K562 (cell line): Measurements from ENCODE around the gene KLC3. TPM values are rescaled to one million over a fixed set of nuclear protein-coding genes. Genes with fewer than 3 reads are reported as not detected.

Source experiments
- BACH1 ChIP-seq: fragments of 200-800 bp; sonication (Bioruptor generic); IDR thresholded peaks from 2 replicates; pipeline ENCODE4 v1.6.1; 2016; ENCODE audit warnings: missing genetic modification characterization, missing compliant biosample characterization
- BMI1 ChIP-seq: fragments of 150-350 bp; IDR thresholded peaks from 2 replicates; pipeline ENCODE4 v1.6.1; 2014; ENCODE audit warnings: low read length
- CBX3 ChIP-seq, 2 experiments: IDR thresholded peaks; 1 replicate in 1 of 2; 2 replicates in 1 of 2; pipeline ENCODE4 v1.6.1; 2012; ENCODE audit warnings: inconsistent platforms in 2 of 2, low read length in 2 of 2, borderline replicate concordance in 1 of 2, control low read depth in 1 of 2
- CC2D1A ChIP-seq: fragments of 450-650 bp; IDR thresholded peaks from 2 replicates; pipeline ENCODE4 v1.6.1; 2017; ENCODE audit warnings: mild to moderate bottlenecking
- CHD1 ChIP-seq: fragments of 200-600 bp; sonication (generic); IDR thresholded peaks from one replicate; pipeline ENCODE4 v1.6.1; 2012; ENCODE audit warnings: mild to moderate bottlenecking, moderate library complexity, low read length, inconsistent platforms
- CREM ChIP-seq: IDR thresholded peaks from 2 replicates; pipeline ENCODE4 v1.6.1; 2014; ENCODE audit warnings: antibody characterized with exemption, low read depth
- DPF2 ChIP-seq: fragments of 450-650 bp; IDR thresholded peaks from 2 replicates; pipeline ENCODE4 v1.6.1; 2016
- FIP1L1 ChIP-seq: fragments of 200-400 bp; formaldehyde crosslinking; IDR thresholded peaks from 2 replicates; pipeline ENCODE4 v1.6.1; 2018; ENCODE audit warnings: mild to moderate bottlenecking, low read depth, low read length; ENCODE audit not compliant: poor library complexity, severe bottlenecking
- HEY1 ChIP-seq: fragments of 250-450 bp; sonication (Bioruptor Pico); IDR thresholded peaks from 2 replicates; pipeline ENCODE4 v1.5.0; 2020; ENCODE audit warnings: mild to moderate bottlenecking, moderate library complexity, borderline replicate concordance
- HIVEP1 ChIP-seq: fragments of 250-450 bp; sonication (Bioruptor Pico); IDR thresholded peaks from 2 replicates; pipeline ENCODE4 v1.4.0; 2020; ENCODE audit warnings: mild to moderate bottlenecking
- ILF3 ChIP-seq: fragments of 450-650 bp; IDR thresholded peaks from 2 replicates; pipeline ENCODE4 v1.6.1; 2018; ENCODE audit warnings: antibody characterized with exemption, mild to moderate bottlenecking, moderate library complexity, borderline replicate concordance
- IRF1 ChIP-seq: sonication (generic); formaldehyde crosslinking; IDR thresholded peaks from 2 replicates; pipeline ENCODE4 v1.8.0; 2022; ENCODE audit warnings: missing genetic modification reagents, mild to moderate bottlenecking, borderline replicate concordance
- MAFF ChIP-seq: IDR thresholded peaks from 2 replicates; pipeline ENCODE4 v1.6.1; 2012; ENCODE audit warnings: low read length, improper control_type of control experiment
- MBD2 ChIP-seq: sonication (generic); IDR thresholded peaks from 2 replicates; pipeline ENCODE4 v1.6.1; 2016; ENCODE audit warnings: low read depth, borderline replicate concordance
- NFRKB ChIP-seq: fragments of 450-650 bp; IDR thresholded peaks from 2 replicates; pipeline ENCODE4 v1.6.1; 2016; ENCODE audit warnings: low read depth
- OTX1 ChIP-seq: fragments of 450-650 bp; formaldehyde crosslinking; IDR thresholded peaks from 2 replicates; pipeline ENCODE4 v1.4.0; 2022; ENCODE audit warnings: mild to moderate bottlenecking
- PCBP1 ChIP-seq: fragments of 200-400 bp; formaldehyde crosslinking; IDR thresholded peaks from 2 replicates; pipeline ENCODE4 v1.6.1; 2018; ENCODE audit warnings: mild to moderate bottlenecking, low read depth, low read length; ENCODE audit not compliant: poor library complexity, severe bottlenecking
- RAD51 ChIP-seq: fragments of 450-650 bp; IDR thresholded peaks from 2 replicates; pipeline ENCODE4 v1.7.1; 2016; ENCODE audit warnings: low read depth, mild to moderate bottlenecking, borderline replicate concordance
- RBM15 ChIP-seq: fragments of 200-400 bp; formaldehyde crosslinking; IDR thresholded peaks from 2 replicates; pipeline ENCODE4 v1.6.1; 2018; ENCODE audit warnings: mild to moderate bottlenecking, low read length, moderate library complexity; ENCODE audit not compliant: insufficient read depth
- STAG1 ChIP-seq: sonication (generic); formaldehyde crosslinking; IDR thresholded peaks from 2 replicates; pipeline ENCODE4 v1.5.0; 2020; ENCODE audit warnings: missing genetic modification reagents, borderline replicate concordance
- STAT5A ChIP-seq: IDR thresholded peaks from 2 replicates; pipeline ENCODE4 v1.6.1; 2012; ENCODE audit warnings: low read length, inconsistent platforms, borderline replicate concordance
- STAT5B ChIP-seq: fragments of 250-450 bp; sonication (Bioruptor Pico); IDR thresholded peaks from 2 replicates; pipeline ENCODE4 v1.8.0; 2021; ENCODE audit warnings: mild to moderate bottlenecking, inconsistent platforms
- SUPT5H ChIP-seq: fragments of 450-650 bp; IDR thresholded peaks from 2 replicates; pipeline ENCODE4 v1.6.1; 2016
- TBP ChIP-seq: optimal IDR thresholded peaks from 2 replicates; pipeline ENCODE3; 2011; ENCODE audit warnings: low read depth, low read length, improper control_type of control experiment
- ZBTB1 ChIP-seq: sonication (generic); formaldehyde crosslinking; IDR thresholded peaks from 2 replicates; pipeline ENCODE4 v1.8.1; 2023; ENCODE audit warnings: missing genetic modification reagents, low read depth, mild to moderate bottlenecking, borderline replicate concordance
- ZFP36 ChIP-seq: fragments of 150-350 bp; IDR thresholded peaks from 2 replicates; pipeline ENCODE4 v1.6.1; 2018; ENCODE audit warnings: low read length, low read depth; ENCODE audit not compliant: partially characterized antibody
- ZNF766 ChIP-seq: fragments of 200-800 bp; sonication (Bioruptor generic); conservative IDR thresholded peaks from 2 replicates; pipeline ENCODE4 v1.6.1; 2016; ENCODE audit warnings: missing genetic modification characterization, missing compliant biosample characterization
- ZSCAN32 ChIP-seq: fragments of 450-650 bp; formaldehyde crosslinking; IDR thresholded peaks from 2 replicates; pipeline ENCODE4 v1.4.0; 2020; ENCODE audit warnings: mild to moderate bottlenecking, moderate library complexity
- polyA plus RNA-seq, 8 experiments: library from polyadenylated mRNA; depleted of rRNA in 4 of 8; stranded (reverse) in 5 of 8; unstranded in 3 of 8; fragments of >200 nt; fragmentation: Nextera tagmentation in 2 of 8; fragmentation: Illumina TruSeq in 1 of 8; extraction: Ambion mirVana in 2 of 8; extraction: Trizol in 1 of 8; gene quantifications; 2 replicates each; pipeline versions ENCODE4 v1.2.1 to v1.2.3, GENCODE V29; 2011 to 2014; ENCODE audit warnings: inconsistent platforms in 1 of 8, missing spikeins in 1 of 8
- total RNA-seq, 7 experiments: library from RNA; depleted of rRNA in 6 of 7; stranded (reverse); fragments of >200 nt in 6 of 7; fragmentation: Illumina TruSeq in 2 of 7; extraction: Trizol in 2 of 7; gene quantifications; 2 replicates each; pipeline versions ENCODE4 v1.2.1 to v1.2.3, GENCODE V29; 2011 to 2021; ENCODE audit warnings: low replicate concordance in 1 of 7
- TF ChIP-seq, protein P1 (sequence below): IDR thresholded peaks from 2 replicates; pipeline ENCODE4 v1.6.1; 2014; ENCODE audit warnings: antibody characterized with exemption

Gene KLC3
- total and polyA plus RNA-seq, 9 of the 15 experiments (the other 6 are each of a cell fraction or from before 2014, with no cell fraction given): 0.03 to 1.2 (median 0.59) TPM; not detected in 3

- TF ChIP-seq STAG1 (CRISPR knock-in tag): no peak
- TF ChIP-seq PCBP1: no peak
- TF ChIP-seq MBD2: no peak
- no peak for TF ChIP-seq BACH1 (tag)
- TF ChIP-seq CHD1: no peak
- TF ChIP-seq STAT5B (CRISPR knock-in tag): no peak
- TF ChIP-seq, protein P1, sequence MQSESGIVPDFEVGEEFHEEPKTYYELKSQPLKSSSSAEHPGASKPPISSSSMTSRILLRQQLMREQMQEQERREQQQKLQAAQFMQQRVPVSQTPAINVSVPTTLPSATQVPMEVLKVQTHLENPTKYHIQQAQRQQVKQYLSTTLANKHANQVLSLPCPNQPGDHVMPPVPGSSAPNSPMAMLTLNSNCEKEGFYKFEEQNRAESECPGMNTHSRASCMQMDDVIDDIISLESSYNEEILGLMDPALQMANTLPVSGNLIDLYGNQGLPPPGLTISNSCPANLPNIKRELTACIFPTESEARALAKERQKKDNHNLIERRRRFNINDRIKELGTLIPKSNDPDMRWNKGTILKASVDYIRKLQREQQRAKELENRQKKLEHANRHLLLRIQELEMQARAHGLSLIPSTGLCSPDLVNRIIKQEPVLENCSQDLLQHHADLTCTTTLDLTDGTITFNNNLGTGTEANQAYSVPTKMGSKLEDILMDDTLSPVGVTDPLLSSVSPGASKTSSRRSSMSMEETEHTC: no peak
- TF ChIP-seq NFRKB: no peak
- no peak for TF ChIP-seq RBM15
- TF ChIP-seq FIP1L1: no peak
- no peak for TF ChIP-seq MAFF
- TF ChIP-seq TBP: no peak
- no peak for TF ChIP-seq ZNF766 (CRISPR knock-in tag)
- TF ChIP-seq ZFP36: no peak
- no peak for TF ChIP-seq ZBTB1 (CRISPR knock-in tag)
- TF ChIP-seq SUPT5H: 0 out of 2 replicates have a peak, but pooled peaks have one; percentile 35
- peak; percentile 45; the same call in 1 of the 2 replicates for TF ChIP-seq RAD51
- no peak for TF ChIP-seq CREM
- no peak for TF ChIP-seq HEY1
- no peak for TF ChIP-seq ILF3
- TF ChIP-seq CC2D1A: no peak
- no peak for TF ChIP-seq CBX3 (IDR thresholded peaks at IDR 0.05; ENCODE audit: borderline replicate concordance in 1 of 2, low read length in 2 of 2)
- TF ChIP-seq STAT5A: no peak
- TF ChIP-seq BMI1: no peak
- 0 out of 2 replicates have a peak, but pooled peaks have one; percentile 21 for TF ChIP-seq OTX1 (CRISPR knock-in tag)
- no peak for TF ChIP-seq HIVEP1 (CRISPR knock-in tag)
- no peak for TF ChIP-seq IRF1
- no peak for TF ChIP-seq ZSCAN32 (CRISPR knock-in tag)
- TF ChIP-seq DPF2: no peak
Observed at GRCh38 chr19:45304141-45304926, 36.2 kb upstream of the KLC3 start (continued).
